Measurements from ENCODE around the gene PRKN. TPM values are rescaled to one million over a fixed set of nuclear protein-coding genes. Genes with fewer than 3 reads are reported as not detected.

PRKN gene
- total and polyA plus RNA-seq, 2 experiments from 2014 or later, result 0.10 to 0.84 TPM

- TF ChIP-seq ZNF462 (CRISPR knock-in tag; IDR thresholded peaks at IDR 0.05) (no peak), STAT1 (IDR thresholded peaks at IDR 0.05; ENCODE audit: unreplicated experiment) (no peak), NANOG (IDR thresholded peaks at IDR 0.05; ENCODE audit: borderline replicate concordance) (no peak), ZNF114 (CRISPR knock-in tag; IDR thresholded peaks at IDR 0.05) (no peak), JUNB (IDR thresholded peaks at IDR 0.05; ENCODE audit: unreplicated experiment) (no peak), ETS1 (IDR thresholded peaks at IDR 0.05) (no peak), CREB1 (CRISPR knock-in tag; IDR thresholded peaks at IDR 0.05; ENCODE audit: low read depth) (no peak), ZNF331 (CRISPR knock-in tag; IDR thresholded peaks at IDR 0.05; ENCODE audit: low read depth) (no peak), EZH2phosphoT487 (IDR thresholded peaks at IDR 0.05; ENCODE audit: unreplicated experiment) (no peak)
These were observed 145.4 kb downstream of the PRKN start (continued) for GRCh38 chr6:162581988-162582780.

Data from GM23338 (cell line).